ENCODE results near the gene TPM4.
"Not testable (repeated sequence)": the region's sequence is repeated elsewhere in the genome, so short reads cannot be mapped to it uniquely, and the experiment has no call there.

Gene TPM4

DNA sequence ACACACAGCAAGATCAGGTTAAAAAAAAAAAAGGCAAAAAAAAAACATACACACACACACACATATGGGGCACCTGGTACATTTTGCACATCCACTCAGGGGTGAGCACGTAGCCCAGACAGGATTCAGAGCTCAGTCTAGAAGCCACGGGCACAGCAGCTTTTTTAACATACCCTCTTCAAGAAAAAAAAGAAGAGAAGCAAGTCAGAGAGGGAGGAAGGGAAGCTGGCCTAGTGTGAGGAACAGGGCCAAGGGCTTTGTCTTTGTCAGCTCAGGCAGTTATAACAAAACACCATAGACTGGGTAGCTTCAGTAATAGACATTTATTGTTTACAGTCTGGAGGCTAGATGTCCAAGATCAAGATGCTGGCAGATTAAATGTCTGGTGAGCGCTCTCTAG is 2.3 kb upstream of the TPM4 start:
- no peak for DNase-seq (ENCODE audit: low spot score)

DNA sequence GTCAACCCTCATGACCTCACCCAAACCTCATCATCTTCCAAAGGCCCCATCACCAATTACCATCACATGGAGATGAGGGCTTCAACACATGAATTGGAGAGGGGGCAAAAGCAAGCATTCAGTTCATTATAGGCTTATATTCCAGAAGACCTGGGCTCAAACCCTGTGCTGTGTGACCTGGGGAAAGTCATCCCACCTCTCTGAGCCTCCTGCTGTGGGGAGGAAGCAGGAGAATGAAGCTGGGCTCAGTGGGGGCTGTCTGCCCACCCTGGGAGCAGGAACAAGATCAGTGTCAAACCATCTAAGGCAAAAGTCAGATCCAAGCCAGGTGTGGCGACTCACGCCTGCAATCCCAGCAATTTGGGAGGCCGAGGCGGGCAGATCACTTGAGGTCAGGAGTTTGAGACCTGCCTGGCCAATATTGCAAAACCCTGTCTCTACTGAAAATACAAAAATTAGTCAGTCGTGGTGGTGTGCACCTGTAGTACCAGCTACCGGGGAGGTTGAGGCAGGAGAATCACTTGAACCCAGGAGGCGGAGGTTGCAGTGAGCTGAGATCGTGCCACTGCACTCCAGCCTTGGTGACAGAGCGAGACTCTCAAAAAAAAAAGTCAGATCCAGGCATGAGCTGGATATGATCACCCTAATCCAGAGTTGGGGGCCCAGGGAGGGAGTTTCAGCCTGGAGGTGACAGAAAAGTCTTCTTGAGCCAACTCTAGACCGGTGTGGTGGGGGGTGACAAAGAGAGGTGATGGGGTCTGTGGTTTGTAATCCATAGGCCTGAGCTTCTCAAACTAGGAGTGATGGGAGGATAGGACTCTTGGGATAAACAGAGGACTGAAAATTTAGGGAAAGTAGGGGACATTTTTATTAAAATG is 1.6 kb upstream of the TPM4 start:
- DNase-seq (ENCODE audit: low spot score), result no peak

DNA sequence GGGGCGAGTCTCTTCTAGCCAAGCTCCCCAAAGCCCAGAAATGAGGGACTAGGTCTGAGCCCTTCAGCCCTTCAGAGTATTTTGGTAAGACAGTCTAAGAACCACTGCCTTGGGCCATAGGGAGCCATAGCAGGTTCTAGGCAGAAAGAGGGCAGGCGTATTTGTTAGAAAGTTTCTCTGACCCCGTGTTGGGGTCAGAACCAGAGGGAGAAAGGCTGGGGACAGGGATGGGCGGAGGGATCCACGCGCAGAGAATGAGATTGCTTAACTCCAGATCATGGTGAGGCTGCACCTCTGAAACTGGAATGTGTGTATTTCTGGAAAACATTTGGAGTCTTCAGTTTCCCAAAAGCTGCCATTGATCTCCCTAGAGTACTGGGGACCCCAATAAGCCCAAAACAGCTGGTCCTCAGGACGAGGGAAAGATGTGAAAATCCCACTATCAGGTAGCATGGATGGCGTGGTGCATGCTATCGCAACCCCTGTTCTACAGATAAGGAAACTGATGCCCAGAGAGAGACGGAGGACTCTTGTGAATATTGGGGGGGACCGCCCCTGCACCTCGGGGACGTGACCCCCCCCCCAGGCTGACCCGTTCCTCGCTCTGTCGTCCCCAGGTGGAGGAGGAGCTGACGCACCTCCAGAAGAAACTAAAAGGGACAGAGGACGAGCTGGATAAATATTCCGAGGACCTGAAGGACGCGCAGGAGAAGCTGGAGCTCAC is 703 bp upstream of the TPM4 start:
- no peak for DNase-seq (ENCODE audit: low spot score)

DNA sequence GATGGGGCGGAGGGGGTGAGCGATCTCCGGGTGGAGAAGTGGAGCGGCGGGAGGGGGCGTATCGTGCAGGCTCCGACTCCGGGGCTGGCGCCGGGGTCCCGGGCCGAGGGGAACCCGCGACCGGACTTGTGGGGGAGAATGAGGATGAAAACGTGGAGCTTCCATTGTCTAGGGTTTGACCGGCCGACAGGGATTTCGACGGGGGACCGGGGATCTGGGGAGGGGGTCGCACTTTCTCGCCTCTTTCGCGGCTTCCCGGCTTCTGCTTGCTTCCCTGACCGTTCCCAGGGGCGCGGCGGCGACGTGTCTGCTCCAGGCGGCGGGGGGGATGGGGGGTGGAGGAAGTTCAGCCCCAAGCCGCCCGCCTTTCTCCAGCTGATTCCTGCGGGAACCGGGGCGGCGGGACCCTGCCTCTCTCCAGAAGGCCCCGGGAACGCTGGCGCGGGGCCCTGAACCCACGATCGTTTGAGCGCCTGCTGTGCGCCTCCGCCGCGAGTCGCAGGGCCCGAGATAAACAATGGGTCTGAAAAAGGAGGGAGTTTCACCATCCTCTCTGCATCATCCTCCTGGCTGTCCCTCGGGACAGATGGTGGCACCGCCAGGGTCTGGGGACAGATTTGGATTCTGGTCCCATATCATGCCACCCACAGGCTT is 790 bp downstream of the TPM4 start:
- peak; percentile 47 for DNase-seq (ENCODE audit: low spot score)

DNA sequence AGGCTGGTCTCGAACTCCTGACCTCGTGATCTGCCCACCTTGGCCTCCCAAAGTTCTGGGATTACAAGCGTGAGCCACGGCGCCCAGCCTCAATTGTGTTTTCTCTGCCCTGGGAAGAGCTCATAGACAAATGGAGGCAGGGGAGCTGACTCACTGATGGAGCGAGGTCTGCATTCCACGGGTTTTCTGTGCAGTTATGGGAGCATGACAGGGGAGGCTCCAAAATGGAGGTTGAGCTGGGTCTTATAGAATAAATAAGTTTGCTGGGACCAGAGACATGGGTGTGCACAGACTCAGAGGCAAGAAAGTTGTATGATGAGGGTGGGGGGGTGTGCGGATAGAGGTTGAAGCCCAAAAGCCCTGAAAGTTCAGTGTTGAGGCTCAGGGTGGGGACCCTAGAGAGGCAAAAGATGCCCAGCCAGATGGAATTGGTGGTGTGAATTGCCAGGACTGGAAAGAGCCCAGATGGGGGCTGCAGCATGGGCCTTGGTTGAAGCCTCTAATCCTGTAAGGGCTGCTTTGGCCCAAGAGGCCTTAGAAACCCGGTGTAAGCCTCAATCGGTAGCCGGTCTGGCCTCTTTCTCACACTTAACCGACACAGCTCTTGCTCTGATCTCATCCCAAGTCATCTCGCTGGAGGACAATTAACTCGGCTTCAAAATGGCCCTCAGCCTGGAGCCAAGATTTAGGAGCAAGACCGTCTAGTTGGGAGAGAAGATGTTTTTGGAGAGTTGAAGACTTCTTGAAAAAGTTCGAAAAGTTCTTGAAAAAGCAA is 1.9 kb downstream of the TPM4 start:
- peak; percentile 58 for DNase-seq (ENCODE audit: low spot score)

DNA sequence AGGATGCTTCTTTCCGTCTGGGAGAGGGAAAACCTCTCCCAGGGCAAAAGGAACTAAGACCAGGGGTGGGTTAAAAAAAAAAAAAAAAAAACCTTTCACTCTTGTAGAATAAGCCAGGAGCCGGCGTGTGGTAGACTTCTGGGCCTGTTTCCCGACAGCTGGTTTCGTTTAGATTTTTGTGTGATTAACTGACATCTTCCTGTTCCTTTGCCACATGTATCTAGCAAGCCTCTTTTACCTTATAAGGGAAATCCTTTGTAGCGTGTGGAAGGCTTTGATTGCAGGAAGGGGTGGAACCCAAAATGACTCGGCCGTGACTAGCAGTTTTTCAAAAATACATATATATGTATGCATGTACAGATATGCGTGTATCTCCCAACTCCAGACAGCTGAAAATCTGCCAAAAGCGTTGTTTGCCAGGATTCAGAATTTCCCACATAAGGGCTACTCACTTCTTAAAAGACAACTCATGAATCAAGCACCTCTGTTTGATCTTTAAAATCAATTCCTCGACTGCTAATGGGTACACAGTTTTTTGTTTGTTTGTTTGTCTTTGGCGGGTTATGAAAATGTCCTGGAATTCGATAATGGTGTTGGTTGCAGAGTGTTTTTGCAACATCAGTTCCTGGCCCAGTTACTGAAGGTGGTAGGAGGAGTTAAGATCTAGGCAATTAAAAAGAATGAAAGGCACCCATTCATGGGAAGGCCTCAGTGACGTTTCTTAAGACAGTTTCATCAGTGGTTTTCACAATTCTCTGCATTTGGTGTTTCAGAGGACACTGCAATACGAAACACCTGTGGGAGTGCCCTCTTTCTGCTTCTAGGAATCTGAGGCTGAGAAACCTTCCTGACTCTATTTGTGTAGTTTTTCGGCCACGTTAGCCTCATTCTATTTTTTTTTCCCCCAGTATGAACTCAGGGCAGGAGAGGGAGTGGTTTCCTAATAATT is 2.7 kb downstream of the TPM4 start:
- DNase-seq (ENCODE audit: low spot score), result peak; percentile 85

DNA sequence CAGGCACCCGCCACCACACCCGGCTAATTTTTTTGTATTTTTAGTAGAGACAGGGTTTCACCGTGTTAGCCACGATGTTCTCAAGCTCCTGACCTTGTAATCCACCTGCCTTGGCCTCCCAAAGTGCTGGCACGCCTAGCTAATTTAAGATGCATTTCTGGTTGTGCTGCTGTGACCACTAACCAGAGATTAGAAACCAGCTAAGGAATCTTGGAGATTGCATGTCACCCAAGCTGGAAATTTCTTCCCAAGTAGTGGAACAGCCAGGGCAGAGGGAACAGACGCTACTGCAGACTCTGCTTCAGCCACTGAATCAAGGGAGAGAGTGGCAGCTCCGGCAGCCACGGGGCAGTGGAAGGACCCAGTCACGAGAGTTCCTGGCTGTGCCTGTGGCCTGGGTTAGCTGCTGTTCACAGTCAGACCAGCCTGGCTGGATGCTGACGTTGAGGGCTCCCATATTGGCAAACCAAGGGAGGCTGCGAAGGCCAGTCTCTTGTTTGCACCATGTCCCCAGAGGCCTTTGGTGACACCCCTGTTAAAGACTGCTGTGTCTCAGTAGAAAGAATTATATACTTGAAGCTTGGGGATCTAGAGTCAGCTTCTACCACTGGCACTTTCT is 7.9 kb downstream of the TPM4 start:
- DNase-seq (ENCODE audit: low spot score), result no peak

DNA sequence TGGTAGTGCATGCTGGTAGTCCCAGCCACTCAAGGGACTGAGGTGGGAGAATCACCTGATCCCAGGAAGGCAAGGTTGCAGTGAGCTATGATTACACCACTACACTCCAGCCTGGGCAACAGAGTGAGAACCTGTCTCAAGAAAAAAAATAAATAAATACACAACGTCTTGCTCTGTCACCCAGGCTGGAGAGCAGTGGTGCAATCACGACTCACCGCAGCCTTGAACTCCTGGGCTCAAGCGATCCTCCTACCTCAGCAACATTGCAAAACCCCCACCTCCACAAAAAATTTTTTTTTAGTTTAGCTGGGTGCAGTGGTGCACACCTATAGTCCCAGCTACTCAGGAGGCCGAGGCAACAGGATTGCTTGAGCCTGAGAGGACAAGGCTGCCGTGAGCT is 8.8 kb downstream of the TPM4 start:
- no peak for DNase-seq (ENCODE audit: low spot score)

DNA sequence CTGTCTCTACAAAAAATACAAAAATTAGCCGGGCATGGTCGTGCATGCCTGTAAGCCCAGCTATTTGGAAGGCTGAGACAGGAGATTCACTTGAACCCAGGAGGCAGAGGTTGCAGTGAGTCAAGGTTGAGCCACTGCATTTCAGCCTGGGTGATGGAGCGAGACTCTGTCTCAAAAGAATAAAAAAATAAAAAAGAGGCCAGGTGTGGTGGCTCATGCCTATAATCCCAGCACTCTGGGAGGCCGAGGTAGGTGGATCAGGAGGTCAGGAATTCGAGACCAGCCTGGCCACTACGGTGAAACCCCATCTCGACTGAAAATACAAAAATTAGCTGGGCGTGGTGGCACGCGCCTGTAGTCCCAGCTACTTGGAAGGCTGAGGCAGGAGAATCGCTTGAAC is 11.1 kb downstream of the TPM4 start:
- not testable (repeated sequence) for DNase-seq (ENCODE audit: low spot score)

DNA sequence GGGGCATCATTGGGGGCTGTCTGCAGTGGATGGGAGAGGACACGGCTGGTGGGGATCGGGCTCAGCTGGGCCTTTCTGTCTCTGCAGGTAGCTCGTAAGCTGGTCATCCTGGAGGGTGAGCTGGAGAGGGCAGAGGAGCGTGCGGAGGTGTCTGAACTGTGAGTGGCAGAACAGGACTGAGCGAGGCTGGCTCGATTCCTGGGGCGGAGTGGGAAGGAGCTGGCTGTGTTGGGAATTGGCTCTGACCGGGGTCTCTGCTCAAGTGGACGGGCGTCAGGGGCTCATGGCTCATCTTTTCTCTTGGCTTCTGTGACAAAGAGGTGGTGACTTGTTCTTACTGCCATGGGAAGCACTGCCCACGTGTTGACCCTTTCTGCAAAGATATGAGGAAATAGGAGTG is 11.6 kb downstream of the TPM4 start:
- DNase-seq (ENCODE audit: low spot score), result no peak

DNA sequence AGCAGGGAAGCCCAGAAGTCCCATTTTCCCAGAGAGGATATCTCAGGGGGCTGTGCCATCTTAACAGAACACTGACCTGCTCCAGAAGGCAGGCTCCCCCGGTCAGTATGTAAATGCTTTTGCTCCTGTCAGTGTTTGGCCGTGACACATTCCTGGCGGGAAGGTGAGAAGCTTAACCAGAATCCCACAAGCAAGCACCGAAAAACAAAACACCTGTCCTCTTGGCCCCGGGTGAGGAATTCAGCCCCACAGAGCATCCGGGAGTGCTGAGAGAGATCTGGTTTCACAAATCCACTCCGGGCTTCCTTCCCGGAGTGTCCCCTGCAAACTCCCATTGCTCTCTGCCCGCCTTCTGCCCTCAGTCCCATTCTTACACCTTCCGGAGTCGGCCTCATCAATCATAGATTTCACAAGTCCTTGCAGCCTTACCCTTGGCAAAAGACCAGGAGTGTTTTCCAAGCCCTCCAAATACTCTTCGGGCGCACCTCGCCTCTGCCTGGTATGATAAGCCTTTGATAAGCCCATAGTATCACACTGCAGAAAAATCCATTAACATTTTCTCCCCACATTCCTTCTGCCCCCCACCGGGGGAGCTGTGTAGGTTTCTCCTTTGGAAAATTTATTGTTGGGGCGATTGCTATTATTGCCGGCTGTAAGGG is 12.2 kb downstream of the TPM4 start:
- DNase-seq (ENCODE audit: low spot score), result no peak

DNA sequence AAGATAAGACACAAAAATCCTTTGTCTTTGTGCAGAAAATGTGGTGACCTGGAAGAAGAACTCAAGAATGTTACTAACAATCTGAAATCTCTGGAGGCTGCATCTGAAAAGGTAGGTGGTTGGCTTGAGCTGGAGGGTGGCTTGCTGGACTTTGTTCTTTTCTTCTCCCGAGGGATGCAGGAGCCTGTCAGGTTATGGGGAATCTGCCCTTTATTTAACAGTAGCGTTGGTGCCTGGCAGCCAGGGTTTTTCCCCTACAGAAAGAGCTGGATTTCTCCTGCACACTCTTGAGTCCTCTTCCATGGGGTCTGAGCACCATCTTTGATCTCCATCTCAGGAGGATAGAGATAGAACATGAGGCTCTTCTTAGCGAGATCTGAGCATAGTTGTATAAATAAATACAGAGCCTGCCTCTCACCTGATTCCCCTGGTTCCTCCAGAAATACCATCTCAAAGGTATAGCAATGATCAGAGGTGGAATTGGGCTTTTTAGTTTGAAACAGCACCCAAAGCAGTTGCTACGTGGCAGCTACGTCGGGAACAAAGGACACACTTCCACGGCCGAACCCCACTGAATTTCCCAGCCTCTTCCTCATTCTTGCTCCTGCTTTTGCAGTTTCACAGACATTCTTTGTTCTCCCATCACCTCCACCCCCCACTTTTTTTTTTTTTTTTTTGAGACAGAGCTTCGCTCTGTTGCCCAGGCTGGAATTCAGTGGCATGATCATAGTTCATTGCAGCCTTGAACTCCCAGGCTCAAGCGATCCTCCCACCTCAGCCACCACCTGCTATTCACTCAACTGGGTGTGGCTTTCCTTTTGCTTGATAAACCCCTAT is 12.9 kb downstream of the TPM4 start:
- no peak for DNase-seq (ENCODE audit: low spot score)

DNA sequence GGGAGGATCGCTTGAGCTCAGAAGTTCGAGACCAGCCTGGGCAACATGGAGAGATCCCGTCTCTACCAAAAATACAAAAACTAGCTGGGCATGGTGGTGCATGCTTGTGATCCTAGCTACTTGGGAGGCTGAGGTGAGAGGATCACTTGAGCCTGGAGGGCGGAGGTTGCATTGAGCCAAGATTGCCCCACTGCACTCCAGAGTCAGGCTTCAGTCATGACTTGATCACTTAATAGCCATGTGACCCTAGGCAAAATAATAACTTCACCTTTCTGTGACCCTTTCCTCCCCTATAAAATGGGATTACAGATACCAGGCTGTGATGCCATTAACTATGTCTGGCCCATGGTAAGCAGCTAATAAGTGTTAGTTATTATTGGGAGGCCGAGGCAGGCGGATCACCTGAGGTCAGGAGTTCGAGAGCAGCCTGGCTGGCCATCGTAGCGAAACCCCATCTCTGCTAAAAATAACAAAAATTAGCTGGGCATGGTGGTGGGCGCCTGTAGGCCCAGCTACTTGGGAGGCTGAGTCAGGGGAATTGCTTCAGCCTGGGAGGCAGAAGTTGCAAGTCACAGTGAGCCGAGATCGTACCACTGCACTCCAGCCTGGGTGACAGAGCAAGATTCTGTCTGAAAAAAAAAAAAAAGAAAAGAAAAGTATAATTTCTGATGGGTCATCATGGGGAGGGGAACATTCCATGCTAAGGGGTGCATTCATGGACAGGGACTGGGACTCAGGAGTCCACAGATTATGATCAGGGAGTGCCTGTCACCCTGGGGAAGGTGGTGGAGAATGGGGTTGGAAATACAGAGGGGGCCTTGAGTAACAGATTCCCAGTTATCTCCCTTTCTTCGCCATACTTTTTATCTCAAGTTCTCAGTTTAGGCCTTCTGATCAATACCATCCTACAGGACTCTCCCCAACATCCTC is 15.5 kb downstream of the TPM4 start:
- DNase-seq (ENCODE audit: low spot score), result no peak

DNA sequence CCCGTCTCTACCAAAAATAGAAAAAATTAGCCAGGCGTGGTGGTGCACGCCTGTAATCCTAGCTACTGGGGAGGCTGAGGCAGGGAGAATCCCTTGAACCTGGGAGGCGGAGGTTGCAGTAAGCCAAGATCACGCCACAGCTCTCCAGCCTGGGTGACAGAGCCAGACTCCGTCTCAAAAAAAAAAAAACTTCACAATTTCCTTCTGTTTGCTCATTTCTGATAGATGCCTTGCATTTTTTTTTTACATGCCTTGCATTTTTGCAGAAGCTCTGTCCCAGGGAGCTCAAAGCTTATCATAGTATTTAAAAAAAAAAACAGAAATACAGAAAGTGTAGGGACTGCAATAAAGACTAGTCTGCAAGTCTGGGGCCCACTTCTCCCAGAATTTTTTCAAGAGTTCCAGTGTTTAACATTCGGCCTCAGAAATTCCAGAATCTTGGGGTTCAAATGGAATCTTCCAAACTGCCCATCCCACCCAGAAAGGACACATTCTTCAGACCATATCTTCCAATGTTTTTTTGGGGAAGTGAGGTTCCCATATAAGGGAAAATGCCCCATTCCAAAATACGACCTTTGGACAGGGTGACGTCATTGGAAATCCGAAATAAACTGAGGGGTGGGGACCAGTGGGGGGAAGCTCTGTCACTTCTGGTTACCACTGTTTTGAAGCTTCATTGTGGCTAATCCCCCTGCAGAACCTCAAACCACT is 18.2 kb downstream of the TPM4 start:
- no peak for DNase-seq (ENCODE audit: low spot score)

DNA sequence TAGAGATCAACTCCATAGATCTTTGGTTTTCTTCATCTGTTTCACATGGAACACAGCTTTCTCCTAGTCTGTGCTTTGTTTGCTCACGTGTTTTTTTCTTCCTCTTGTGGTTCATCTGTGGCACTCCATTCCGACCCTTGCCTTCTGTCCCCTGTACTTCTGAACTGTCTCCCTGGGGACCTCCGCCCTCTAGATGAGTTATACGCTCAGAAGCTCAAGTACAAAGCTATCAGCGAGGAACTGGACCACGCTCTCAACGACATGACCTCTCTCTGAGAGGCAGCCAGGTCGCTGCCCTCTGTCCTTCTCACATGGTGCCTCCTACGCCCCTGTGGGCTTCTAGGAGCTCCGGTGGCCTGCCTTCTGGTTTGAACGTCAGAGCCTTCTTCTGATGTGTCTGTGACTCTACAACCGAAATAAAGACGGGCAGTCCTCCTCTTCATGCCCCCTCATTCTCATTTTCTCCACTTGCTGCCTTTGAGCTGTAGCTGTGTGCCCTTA is 18.8 kb downstream of the TPM4 start:
- DNase-seq (ENCODE audit: low spot score), result no peak

DNA sequence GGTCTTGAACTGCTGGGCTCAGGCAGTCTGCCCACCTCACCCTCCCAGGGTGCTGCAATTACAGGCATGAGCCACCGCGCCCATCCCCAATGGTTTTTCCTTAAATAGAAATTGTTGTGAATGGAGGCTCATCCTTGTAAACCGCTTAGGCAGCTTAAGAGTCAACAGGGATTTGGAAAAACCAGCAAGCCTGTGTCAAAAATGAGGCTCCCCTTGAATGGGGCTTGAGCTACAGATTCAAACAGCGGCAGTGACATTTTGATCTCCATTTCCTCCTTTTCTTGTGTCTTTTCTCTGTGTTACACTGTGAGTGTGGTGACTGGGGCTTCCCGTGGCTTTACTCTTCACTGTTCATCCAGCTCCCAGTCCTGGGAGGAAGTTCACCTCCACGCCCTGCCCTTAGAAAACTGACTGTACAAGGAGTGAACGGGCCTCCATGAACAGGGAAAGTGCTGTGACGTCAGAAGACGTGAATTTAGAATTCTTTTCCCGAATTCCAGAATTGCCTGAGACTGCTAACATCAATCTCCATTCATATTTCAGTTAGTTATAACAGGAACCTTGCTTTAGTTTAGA is 20.1 kb downstream of the TPM4 start:
- DNase-seq (ENCODE audit: low spot score), result no peak

DNA sequence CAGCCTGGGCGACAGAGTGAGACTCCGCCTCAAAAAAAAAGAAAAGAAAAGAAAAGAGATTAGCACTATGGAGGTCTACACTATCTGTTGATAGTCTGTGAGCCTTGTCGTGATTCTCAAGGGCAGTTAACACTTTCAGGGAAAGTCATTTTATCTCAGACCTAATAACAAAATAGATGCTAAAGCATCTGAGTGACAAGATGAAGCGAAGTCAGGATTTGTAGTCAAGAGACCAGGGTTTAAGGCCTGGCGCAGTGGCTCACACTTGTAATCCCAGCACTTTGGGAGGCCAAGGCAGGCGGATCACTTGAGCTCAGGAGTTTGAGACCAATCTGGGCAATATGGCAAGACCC is 22.1 kb downstream of the TPM4 start:
- no peak for DNase-seq (ENCODE audit: low spot score)

Measured in NAMALWA (cell line).